Left ventricle myocardium inferior (tissue), 1 donor: ENCODE data around the gene CCDC32. TPM values are rescaled to one million over a fixed set of nuclear protein-coding genes. Genes with fewer than 3 reads are reported as not detected.

ENCODE experiments used
- DNase-seq: peaks from one replicate; pipeline ENCODE4 v3.0.0-alpha.2; 2020
- H3K27ac ChIP-seq: fragments of 200-600 bp; replicated peaks from 2 replicates; pipeline ENCODE4 v1.8.0; 2021
- H3K27me3 ChIP-seq: fragments of 200-600 bp; 2 replicates; pipeline ENCODE4 v1.8.0; 2021; ENCODE audit warnings: low read depth
- H3K36me3 ChIP-seq: fragments of 200-600 bp; 2 replicates; pipeline ENCODE4 v1.8.0; 2021
- H3K4me1 ChIP-seq: fragments of 200-600 bp; 2 replicates; pipeline ENCODE4 v1.8.0; 2021
- H3K4me3 ChIP-seq: fragments of 200-600 bp; 2 replicates; pipeline ENCODE4 v1.8.0; 2021; ENCODE audit warnings: mild to moderate bottlenecking, moderate library complexity
- H3K9me3 ChIP-seq: fragments of 200-600 bp; replicated peaks from 2 replicates; pipeline ENCODE4 v1.8.0; 2021
- intact Hi-C: fragments of 100-400 bp; cut with micrococcal nuclease; formaldehyde crosslinking; loops from one replicate; pipeline ENCODE4 v1.11.0; 2022
- total RNA-seq: library from RNA; stranded (reverse); fragmentation: NEBNext Ultra II Directional; extraction: Animal tissue kit (Norgen Biotek cat#: 25700); gene quantifications from one replicate; pipeline ENCODE4 v1.2.1, GENCODE V29; 2021
- TF ChIP-seq, protein P1 (sequence below): fragments of 200-600 bp; IDR thresholded peaks from 2 replicates; pipeline ENCODE4 v1.8.0; 2021; ENCODE audit warnings: antibody characterized with exemption, mild to moderate bottlenecking, borderline replicate concordance
- donor health status: DM: no; HTN: yes; CAD: no; lungs with severe emphysema.

Gene CCDC32
- total RNA-seq, 1 donor from 2014 or later = 24.1 TPM

GRCh38 chr15:40533763-40534364 is 31.0 kb downstream of the CCDC32 start:
- H3K27me3 ChIP-seq = no peaks in the 10 kb centered on the region
- intact Hi-C loops = no loop called here
- DNase-seq = no peak
- TF ChIP-seq, protein P1, sequence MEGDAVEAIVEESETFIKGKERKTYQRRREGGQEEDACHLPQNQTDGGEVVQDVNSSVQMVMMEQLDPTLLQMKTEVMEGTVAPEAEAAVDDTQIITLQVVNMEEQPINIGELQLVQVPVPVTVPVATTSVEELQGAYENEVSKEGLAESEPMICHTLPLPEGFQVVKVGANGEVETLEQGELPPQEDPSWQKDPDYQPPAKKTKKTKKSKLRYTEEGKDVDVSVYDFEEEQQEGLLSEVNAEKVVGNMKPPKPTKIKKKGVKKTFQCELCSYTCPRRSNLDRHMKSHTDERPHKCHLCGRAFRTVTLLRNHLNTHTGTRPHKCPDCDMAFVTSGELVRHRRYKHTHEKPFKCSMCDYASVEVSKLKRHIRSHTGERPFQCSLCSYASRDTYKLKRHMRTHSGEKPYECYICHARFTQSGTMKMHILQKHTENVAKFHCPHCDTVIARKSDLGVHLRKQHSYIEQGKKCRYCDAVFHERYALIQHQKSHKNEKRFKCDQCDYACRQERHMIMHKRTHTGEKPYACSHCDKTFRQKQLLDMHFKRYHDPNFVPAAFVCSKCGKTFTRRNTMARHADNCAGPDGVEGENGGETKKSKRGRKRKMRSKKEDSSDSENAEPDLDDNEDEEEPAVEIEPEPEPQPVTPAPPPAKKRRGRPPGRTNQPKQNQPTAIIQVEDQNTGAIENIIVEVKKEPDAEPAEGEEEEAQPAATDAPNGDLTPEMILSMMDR = no peak
- H3K4me3 ChIP-seq = no peak overlapping the region
- peaks cover 17% of the 10 kb centered on the region for H3K4me1 ChIP-seq
- no peaks in the 10 kb centered on the region for H3K9me3 ChIP-seq
- H3K27ac ChIP-seq = no peak overlapping the region
- no peaks in the 10 kb centered on the region for H3K36me3 ChIP-seq

DNA sequence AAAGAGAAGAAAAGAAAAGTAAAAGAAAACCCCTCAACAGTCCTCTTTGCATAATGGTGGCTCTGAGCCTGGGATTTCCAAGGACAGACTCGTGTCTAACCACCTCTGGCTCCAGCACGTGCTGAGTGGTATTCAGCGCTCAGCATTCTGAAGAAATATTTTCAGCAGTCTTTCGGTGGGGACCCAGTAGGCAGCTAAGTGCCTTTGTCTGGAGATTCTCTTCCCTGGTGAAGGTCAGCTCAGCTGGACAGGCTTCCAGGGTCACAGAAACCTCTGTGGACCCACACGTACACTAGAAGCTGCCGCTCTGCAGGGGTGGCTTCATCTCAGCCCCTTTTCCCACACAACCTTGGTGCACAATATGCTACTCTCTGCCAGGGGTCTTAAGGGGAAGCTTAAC is 36.0 kb downstream of the CCDC32 start:
- H3K36me3 ChIP-seq = no peaks in the 10 kb centered on the region
- H3K4me1 ChIP-seq = no peaks in the 10 kb centered on the region
- no peak overlapping the region for H3K4me3 ChIP-seq
- TF ChIP-seq, protein P1 = no peak
- intact Hi-C loops = no loop called here
- H3K27me3 ChIP-seq = no peaks in the 10 kb centered on the region
- H3K27ac ChIP-seq = no peak overlapping the region
- no peak for DNase-seq
- no peaks in the 10 kb centered on the region for H3K9me3 ChIP-seq

DNA sequence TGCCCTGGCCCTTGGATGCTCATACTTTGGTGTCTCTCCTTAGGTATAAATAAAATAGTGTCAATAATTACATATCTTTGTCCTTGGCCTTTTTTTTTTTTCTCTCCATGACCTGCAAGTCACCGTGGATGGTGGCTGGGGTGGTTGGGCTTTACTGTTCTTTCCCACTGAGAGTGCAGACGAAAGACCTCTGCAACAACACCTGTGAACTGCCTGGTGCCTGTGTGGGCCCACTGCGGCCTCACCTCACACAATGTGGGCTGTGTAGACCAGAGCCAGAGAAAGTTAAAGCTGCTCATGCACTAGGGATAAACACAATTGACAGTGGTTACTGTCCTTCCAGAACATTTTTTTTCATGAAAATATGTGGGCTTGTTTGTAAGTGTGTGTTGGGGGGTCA is 39.0 kb downstream of the CCDC32 start:
- TF ChIP-seq, protein P1 = no peak
- no peaks in the 10 kb centered on the region for H3K27me3 ChIP-seq
- no peaks in the 10 kb centered on the region for H3K36me3 ChIP-seq
- no peak overlapping the region for H3K4me3 ChIP-seq
- H3K27ac ChIP-seq = no peak overlapping the region
- no peak for DNase-seq
- no peaks in the 10 kb centered on the region for H3K4me1 ChIP-seq
- intact Hi-C loops = no loop called here
- H3K9me3 ChIP-seq = no peaks in the 10 kb centered on the region

GRCh38 chr15:40523611-40524010 is 41.2 kb downstream of the CCDC32 start:
- TF ChIP-seq, protein P1 = no peak
- intact Hi-C loops = no loop called here

DNA sequence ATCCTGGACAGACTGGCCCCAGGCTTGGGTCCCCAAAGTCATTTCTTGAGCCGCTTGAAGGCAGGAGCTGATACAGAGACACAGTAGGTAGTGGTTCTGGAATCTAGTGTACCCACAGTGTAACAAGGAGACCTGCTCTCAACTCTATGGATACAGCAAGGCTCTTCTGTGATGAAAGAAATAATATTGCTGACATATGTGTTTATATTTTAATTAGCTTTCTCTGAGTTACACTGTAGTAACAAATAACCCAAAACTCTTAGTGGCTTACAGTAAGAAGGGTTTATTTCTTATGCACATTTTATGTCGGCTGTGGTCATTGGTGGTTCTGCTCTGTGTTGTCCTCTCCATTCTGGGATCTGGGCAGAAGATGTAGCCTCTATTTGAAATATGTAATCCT is 48.5 kb downstream of the CCDC32 start:
- H3K4me1 ChIP-seq = peaks cover 9% of the 10 kb centered on the region
- no peak for DNase-seq
- no peaks in the 10 kb centered on the region for H3K9me3 ChIP-seq
- no peaks in the 10 kb centered on the region for H3K36me3 ChIP-seq
- intact Hi-C loops = no loop called here
- no peak overlapping the region for H3K4me3 ChIP-seq
- no peaks in the 10 kb centered on the region for H3K27me3 ChIP-seq
- H3K27ac ChIP-seq = no peak overlapping the region
- TF ChIP-seq, protein P1 = no peak

More at GRCh38 chr15:40523611-40524010, 41.2 kb downstream of the CCDC32 start:
- Histone ChIP-seq H3K4me1 (no peaks in the 10 kb centered on the region), H3K4me3 (no peak overlapping the region), H3K36me3 (no peaks in the 10 kb centered on the region), H3K27ac (no peak overlapping the region), H3K9me3 (no peaks in the 10 kb centered on the region), H3K27me3 (no peaks in the 10 kb centered on the region)
- DNase-seq = no peak

DNA sequence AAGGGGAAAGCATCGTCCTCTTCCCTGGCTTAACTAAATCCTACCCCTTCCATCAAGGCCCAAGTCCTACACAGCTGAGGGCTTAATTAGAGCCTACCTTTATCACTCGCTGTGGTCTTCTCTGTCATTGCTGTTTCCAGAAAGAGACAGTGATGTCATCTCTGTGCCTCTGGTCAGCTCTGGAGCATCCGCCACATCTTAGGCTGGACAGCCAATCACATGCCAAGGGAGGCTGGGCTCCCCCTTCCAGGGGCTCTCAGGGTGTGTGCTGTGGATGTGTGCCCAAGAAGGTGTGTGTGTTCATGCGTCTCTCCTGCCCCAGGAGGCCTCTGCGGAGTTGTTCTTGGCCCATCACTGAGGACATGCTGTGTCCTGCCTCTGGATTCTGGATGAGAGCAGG is 51.2 kb downstream of the CCDC32 start:
- Histone ChIP-seq H3K27me3 (no peaks in the 10 kb centered on the region), H3K9me3 (no peaks in the 10 kb centered on the region), H3K4me3 (no peak overlapping the region), H3K36me3 (no peaks in the 10 kb centered on the region), H3K4me1 (peaks cover 21% of the 10 kb centered on the region), H3K27ac (no peak overlapping the region)
- TF ChIP-seq, protein P1 = no peak
- intact Hi-C loops = no loop called here
- no peak for DNase-seq
